Esophagus muscularis mucosa (tissue), 4 donors: ENCODE measurements around the gene NUP35. TPM values are rescaled to one million over a fixed set of nuclear protein-coding genes. Genes with fewer than 3 reads are reported as not detected.
"Not testable (repeated sequence)": the region's sequence is repeated elsewhere in the genome, so short reads cannot be mapped to it uniquely, and the experiment has no call there.

Source experiments
- DNase-seq: peaks from one replicate; pipeline ENCODE4 v3.0.0-alpha.2; 2017; ENCODE audit errors: extremely low spot score
- H3K27ac ChIP-seq, 4 donors: fragments of 200-600 bp; sonication (generic); replicated peaks in 1 of 4; 1 replicate in 3 of 4; 2 replicates in 1 of 4; pipeline ENCODE4 v1.5.1; 2016 to 2019; ENCODE audit warnings: mild to moderate bottlenecking in 1 of 4
- H3K27me3 ChIP-seq, 4 donors: fragments of 200-600 bp; sonication (generic); one replicate each; pipeline versions ENCODE4 v1.5.1 to v1.6.0; 2016 to 2019
- H3K36me3 ChIP-seq, 4 donors: fragments of 200-600 bp; sonication (generic); one replicate each; pipeline ENCODE4 v1.5.1; 2016 to 2019
- H3K4me1 ChIP-seq, 4 donors: fragments of 200-600 bp; sonication (generic); one replicate each; pipeline ENCODE4 v1.5.1; 2016 to 2019
- H3K4me3 ChIP-seq, 4 donors: fragments of 200-600 bp; sonication (generic); 1 replicate in 2 of 4; 2 replicates in 2 of 4; pipeline ENCODE4 v1.5.1; 2016 to 2019; ENCODE audit warnings: mild to moderate bottlenecking in 4 of 4, moderate library complexity in 1 of 4
- H3K9me3 ChIP-seq, 4 donors: fragments of 200-600 bp; sonication (generic); 1 replicate in 3 of 4; 2 replicates in 1 of 4; pipeline ENCODE4 v1.5.1; 2016 to 2019
- CTCF ChIP-seq, 3 experiments: fragments of 200-600 bp in 2 of 3; fragments of 450-650 bp in 1 of 3; sonication (generic) in 2 of 3; IDR thresholded peaks; one replicate each; pipeline ENCODE4 v1.5.1; 2017 to 2019; ENCODE audit warnings: antibody characterized with exemption in 3 of 3, mild to moderate bottlenecking in 2 of 3, moderate library complexity in 1 of 3
- EP300 ChIP-seq: sonication (generic); formaldehyde crosslinking; IDR thresholded peaks from one replicate; pipeline ENCODE4 v1.6.1; 2017; ENCODE audit warnings: antibody characterized with exemption
- POLR2A ChIP-seq: fragments of 450-650 bp; IDR thresholded peaks from one replicate; pipeline ENCODE4 v1.6.1; 2017; ENCODE audit warnings: antibody characterized with exemption, moderate library complexity, mild to moderate bottlenecking, low read depth
- POLR2AphosphoS5 ChIP-seq, 2 donors: sonication (generic); formaldehyde crosslinking; IDR thresholded peaks; one replicate each; pipeline ENCODE4 v1.6.1; 2017; ENCODE audit warnings: antibody characterized with exemption in 2 of 2
- WGBS: methylation state at CpG from one replicate; pipeline ENCODE4 v1.1.5; 2018; 5-methylcytosine and 5-hydroxymethylcytosine counted together
- intact Hi-C: fragments of 100-400 bp; cut with DNase I; formaldehyde crosslinking; loops from one replicate; pipeline ENCODE4 v1.15.1; 2023
- total RNA-seq, 4 donors: library from RNA; depleted of rRNA; stranded (reverse); fragments of >200 nt; gene quantifications; one replicate each; pipeline versions ENCODE4 v1.1.0 to v1.2.1, GENCODE V29; 2016

Gene NUP35
- total RNA-seq, 4 donors from 2014 or later, result 7.6 to 11.6 (median 10.7) TPM

- H3K4me1 ChIP-seq, result peaks cover 0 to 11% (median 5%) of the 10 kb centered on the region in 4 donors
- no peaks in the 10 kb centered on the region for H3K27me3 ChIP-seq
- no peak for DNase-seq
- no peak for TF ChIP-seq CTCF (IDR thresholded peaks at IDR 0.05)
- TF ChIP-seq EP300, result no peak
- no peak for TF ChIP-seq POLR2AphosphoS5 (IDR thresholded peaks at IDR 0.05)
- no peak for TF ChIP-seq POLR2A
- H3K36me3 ChIP-seq, result peaks cover 0 to 23% (median 4%) of the 10 kb centered on the region in 4 donors
- H3K9me3 ChIP-seq, result no peaks in the 10 kb centered on the region
- H3K27ac ChIP-seq, result no peak overlapping the region
- no peak overlapping the region for H3K4me3 ChIP-seq
- 75% methylated on average over 2 of the region's 2 CpGs for WGBS
- intact Hi-C loops, result no loop called here
Measured at GRCh38 chr2:183149489-183149888, 25.2 kb downstream of the NUP35 start.

GRCh38 chr2:183152280-183152679 lies 28.0 kb downstream of the NUP35 start:
- DNase-seq, H3K27me3 ChIP-seq, H3K27ac ChIP-seq, H3K9me3 ChIP-seq, H3K4me3 ChIP-seq, intact Hi-C loops: not testable (repeated sequence)
- H3K36me3 ChIP-seq, result peaks cover 0 to 25% (median 4%) of the 10 kb centered on the region in 4 donors
- H3K4me1 ChIP-seq, result peaks cover 0 to 11% (median 5%) of the 10 kb centered on the region in 4 donors
- 94% methylated on average over 3 of the region's 3 CpGs for WGBS

- Histone ChIP-seq H3K27ac (no peak overlapping the region), H3K4me1 (peaks cover 0 to 11% (median 4%) of the 10 kb centered on the region in 4 donors), H3K4me3 (no peak overlapping the region), H3K27me3 (no peaks in the 10 kb centered on the region), H3K36me3 (peaks cover 0 to 38% (median 7%) of the 10 kb centered on the region in 4 donors), H3K9me3 (no peaks in the 10 kb centered on the region)
- intact Hi-C loops, result no loop called here
- WGBS, result 92% methylated on average over 3 of the region's 3 CpGs
- TF ChIP-seq POLR2AphosphoS5 (IDR thresholded peaks at IDR 0.05) (no peak), POLR2A (no peak), EP300 (no peak), CTCF (IDR thresholded peaks at IDR 0.05) (no peak)
- no peak for DNase-seq
Measured at GRCh38 chr2:183153967-183154366, 29.7 kb downstream of the NUP35 start.

GRCh38 chr2:183154772-183155171 lies 30.5 kb downstream of the NUP35 start:
- peaks cover 0 to 46% (median 9%) of the 10 kb centered on the region in 4 donors for H3K36me3 ChIP-seq
- H3K27ac ChIP-seq, H3K4me1 ChIP-seq, H3K9me3 ChIP-seq, H3K27me3 ChIP-seq, H3K4me3 ChIP-seq, intact Hi-C loops, DNase-seq: not testable (repeated sequence)
- WGBS, result 66% methylated on average over 4 of the region's 4 CpGs

GRCh38 chr2:183157131-183157530 lies 32.9 kb downstream of the NUP35 start:
- TF ChIP-seq CTCF (IDR thresholded peaks at IDR 0.05), result no peak
- no peak for TF ChIP-seq EP300
- peaks cover 0 to 60% (median 26%) of the 10 kb centered on the region in 4 donors for H3K36me3 ChIP-seq
- 80% methylated on average over 4 of the region's 4 CpGs for WGBS

GRCh38 chr2:183162362-183162761 lies 38.1 kb downstream of the NUP35 start:
- Histone ChIP-seq H3K36me3 (peaks cover 0 to 65% (median 36%) of the 10 kb centered on the region in 4 donors), H3K27me3 (no peaks in the 10 kb centered on the region), H3K27ac (no peak overlapping the region), H3K9me3 (no peaks in the 10 kb centered on the region), H3K4me3 (no peak overlapping the region), H3K4me1 (no peaks in the 10 kb centered on the region)
- TF ChIP-seq POLR2AphosphoS5 (IDR thresholded peaks at IDR 0.05) (no peak), EP300 (no peak), CTCF (IDR thresholded peaks at IDR 0.05) (no peak)
- DNase-seq, result no peak
- 100% methylated on average over 4 of the region's 4 CpGs for WGBS
- intact Hi-C loops, result no loop called here

More at GRCh38 chr2:183157131-183157530, 32.9 kb downstream of the NUP35 start:
- Histone ChIP-seq H3K4me1 (no peaks in the 10 kb centered on the region), H3K9me3 (no peaks in the 10 kb centered on the region), H3K27ac (no peak overlapping the region), H3K27me3 (no peaks in the 10 kb centered on the region), H3K4me3 (no peak overlapping the region)
- no peak for DNase-seq
- intact Hi-C loops, result no loop called here
